T-helper 2 cell treated with Interferon-gamma antibody and Interleukin-4, amounts not matched to agents 100 ng/mL and 5 ng/mL, for 36 hours (primary cell): Measurements from ENCODE around the gene EVC. TPM values are rescaled to one million over a fixed set of nuclear protein-coding genes. Genes with fewer than 3 reads are reported as not detected.
"Not testable (repeated sequence)": the region's sequence is repeated elsewhere in the genome, so short reads cannot be mapped to it uniquely, and the experiment has no call there.

ENCODE experiments used
- intact Hi-C: fragments of 100-400 bp; cut with micrococcal nuclease; formaldehyde crosslinking; loops from one replicate; pipeline ENCODE4 v1.15.1; 2023
- total RNA-seq: library from RNA; stranded (reverse); gene quantifications from 2 replicates; pipeline ENCODE4 v1.2.3, GENCODE V29; 2022

Gene EVC
- total RNA-seq, 1 donor from 2014 or later, result 0.61 TPM

DNA sequence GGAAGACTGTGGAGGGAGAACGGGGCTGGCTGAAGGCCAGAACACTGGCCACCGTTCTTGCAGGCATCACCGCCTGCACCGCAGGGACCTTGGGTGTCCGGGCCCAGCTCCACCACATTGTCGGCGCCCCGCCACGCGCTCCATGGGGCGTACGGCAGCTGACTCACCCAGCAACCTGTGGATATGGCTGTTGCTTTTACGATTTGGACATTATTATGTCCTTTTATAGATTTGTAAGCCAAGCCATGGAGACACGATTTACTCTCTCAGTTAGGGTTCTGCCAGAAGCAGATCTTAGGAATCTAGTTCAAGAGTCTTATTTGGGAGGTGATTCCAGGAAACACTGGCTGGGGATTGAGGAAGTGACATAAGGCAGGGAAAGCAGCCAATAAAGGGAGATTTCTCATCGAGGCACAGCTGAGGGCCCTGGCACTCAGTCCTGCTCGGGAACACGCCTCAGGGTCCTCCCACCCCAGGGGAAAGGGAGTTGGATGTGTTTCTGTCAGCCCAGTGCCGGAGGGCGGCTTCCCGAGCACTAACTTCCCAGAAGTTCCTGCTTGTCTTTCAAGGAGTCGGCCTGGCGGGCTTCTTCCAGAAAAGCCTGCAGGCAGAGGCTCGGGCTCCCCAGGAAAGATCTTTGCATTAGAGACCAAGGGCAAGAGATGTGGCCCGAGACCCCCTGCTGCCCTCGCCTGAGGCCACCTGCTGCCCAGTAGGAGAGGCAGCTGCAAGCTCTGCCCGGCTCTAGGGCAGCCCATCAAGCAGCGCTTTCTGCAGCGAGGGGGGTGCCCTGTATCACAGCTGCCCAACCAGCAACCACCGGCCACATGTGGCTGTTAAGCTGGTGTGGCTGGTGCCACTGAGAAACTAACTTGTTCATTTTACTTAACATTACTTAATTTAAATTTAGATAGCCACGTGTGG, 129.0 kb downstream of the EVC start:
- intact Hi-C loops, result no loop called here

DNA sequence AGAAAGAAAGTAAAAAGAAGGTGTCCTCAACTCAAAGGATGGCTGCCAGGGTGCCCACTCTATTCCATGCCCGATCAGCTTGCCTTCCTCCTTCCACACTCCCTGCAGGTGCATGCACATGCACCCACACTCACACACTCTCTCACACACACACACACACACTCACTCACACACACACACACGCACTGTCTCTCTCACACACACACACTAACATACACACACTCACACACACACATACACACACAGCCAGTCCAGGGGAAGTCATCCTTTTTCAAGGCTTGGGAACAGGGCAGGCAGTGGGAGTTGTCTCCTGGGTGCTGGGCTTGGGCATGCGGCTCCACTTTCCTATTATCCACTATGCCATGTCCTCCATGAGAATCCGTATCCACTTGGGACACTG, 131.5 kb downstream of the EVC start:
- intact Hi-C loops, result no loop called here

DNA sequence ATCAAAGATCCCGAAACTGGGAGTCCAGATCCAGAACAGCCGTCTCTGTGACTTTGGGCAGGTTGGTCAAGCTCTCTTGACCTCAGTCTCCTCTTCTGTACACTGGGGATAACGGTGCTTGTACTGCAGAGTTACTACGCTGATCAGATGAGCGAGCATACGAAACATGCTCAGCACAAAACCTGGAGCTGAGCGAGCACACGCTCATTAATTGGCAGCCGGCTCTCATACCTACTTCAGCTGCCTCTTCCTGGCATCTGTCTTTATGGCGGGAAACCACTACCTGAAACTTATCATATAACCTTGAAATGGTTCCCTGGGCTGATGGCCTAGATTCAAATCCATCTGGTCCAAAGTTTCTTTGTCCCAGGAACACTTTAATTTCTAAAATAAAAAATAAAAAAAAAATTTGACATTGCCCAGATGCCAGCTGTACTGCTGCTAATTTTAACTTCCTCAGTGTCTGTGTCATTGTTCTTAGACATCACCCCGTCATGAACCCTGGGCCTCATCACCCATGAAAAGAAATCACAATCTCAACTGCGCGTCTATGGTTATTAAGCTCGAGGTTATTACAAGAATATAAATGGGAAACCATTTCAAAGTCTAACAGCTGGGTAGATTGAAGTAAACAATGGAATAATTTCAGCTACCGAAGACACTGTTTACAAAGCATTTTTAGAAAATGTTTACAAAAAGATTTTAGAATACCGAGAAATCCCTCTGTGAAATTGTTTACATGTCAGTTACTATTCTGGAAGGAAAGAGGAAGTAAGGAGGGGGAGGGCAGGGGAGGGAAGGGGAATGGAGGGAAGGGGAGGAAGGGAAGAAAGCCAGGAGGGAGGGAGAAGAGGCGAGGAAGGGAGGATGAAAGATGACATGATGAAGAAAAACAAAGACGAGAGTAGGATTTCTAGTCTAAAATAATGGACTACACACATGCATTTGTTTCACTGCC, 132.9 kb downstream of the EVC start:
- intact Hi-C loops, result no loop called here

DNA sequence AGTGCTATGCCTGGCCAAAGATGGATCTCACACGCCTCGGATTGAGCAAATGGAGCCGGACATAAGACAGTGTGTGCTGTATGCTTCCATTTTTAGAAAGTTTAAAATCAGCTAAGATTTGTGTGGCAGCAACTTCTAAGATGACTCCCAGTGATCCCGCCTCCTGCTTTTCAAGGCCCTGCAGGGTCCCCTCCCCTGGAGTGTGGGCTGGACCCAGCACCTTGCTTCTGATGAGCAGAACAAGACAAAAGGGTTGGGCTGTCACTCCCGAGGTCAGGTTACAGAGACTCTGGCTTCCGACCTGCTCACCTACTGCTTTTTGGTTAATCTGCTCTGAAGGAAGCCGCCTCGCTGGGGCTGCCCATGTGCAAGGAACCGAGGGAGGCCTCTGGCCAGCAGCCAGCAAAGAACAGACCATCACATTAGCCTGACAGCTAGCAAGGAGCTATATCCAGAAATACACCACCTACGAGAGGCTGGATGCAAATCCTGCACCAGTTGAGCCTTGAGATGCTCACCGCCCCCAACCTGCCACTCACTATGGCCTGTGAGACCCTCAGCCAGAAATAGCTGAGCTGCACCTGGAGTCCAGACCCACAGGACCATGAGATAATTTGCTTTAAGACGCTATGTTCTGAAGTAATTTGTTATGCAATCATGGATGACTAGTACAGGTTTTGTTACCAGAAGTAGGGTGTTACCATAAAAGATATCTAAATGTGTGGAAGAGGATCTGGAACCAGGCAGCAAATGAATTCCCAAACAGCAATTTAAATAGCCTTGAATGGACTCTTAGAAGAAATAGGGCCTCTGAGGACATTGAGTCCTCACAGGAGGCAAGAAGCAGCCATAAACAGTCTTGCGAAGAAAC, 134.3 kb downstream of the EVC start:
- intact Hi-C loops, result no loop called here

DNA sequence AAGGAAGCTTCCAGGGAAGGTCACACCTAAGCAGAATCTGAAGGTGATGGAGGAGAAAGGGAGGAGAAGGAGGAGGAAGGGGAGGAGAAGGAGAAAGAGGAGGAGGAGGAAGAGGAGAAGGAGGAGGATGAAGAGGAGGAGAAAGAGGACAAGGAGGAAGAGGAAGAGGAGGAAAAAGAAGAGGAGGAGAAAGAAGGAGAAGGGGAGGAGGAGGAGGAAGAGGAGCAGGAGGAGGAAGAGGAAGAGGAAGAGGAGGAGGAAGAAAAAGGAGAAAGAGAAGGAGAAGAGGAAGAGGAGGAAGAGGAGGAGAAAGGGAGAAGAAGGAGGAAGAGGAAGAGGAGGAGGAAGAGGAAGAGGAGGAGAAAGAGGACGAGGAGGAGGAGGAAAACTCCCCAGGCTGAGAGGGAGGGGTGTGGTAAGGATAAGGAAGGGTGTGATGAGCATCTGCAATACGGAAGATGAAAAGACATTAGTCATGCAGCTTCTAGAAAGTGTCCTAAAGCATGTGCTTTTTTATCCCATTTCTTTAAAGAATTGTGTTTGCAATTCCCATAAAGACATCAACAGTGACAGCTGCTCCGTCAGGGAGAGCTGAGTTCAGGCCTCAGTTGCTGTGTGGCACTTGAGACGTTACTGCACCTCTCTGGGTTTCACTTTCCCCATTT, 140.8 kb downstream of the EVC start:
- intact Hi-C loops, result no loop called here

DNA sequence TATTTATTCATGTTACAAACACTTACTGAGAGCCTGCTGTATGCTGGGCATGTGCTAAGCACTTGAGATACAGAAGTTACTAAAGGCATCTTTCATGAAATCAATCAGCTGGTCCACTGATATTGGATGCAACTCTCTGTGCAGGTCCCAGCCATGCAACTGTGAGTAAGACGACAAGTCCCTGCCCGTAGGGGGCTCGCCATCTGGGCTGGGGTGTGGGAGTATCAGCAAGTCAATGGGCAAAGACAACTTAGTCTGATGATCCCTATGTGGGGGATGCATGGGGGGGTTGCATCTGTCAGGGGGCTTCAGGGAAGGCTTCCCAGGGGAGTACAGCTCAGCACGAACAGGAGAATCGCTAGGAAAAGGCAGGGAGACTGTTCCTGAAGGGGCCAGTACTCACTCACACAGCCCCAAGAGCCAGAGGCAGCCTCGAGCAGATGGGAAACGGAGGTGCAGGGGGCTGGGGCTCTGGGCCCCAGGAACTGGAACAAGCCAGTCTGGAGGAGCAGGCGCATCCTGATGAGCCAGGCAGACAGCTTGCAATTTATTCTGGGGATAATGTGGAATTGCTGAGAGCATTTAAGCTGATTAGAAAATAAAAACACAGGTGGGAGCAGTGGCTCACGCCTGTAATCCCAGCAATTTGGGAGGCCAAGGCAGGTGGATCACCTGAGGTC, 141.7 kb downstream of the EVC start:
- intact Hi-C loops, result no loop called here

DNA sequence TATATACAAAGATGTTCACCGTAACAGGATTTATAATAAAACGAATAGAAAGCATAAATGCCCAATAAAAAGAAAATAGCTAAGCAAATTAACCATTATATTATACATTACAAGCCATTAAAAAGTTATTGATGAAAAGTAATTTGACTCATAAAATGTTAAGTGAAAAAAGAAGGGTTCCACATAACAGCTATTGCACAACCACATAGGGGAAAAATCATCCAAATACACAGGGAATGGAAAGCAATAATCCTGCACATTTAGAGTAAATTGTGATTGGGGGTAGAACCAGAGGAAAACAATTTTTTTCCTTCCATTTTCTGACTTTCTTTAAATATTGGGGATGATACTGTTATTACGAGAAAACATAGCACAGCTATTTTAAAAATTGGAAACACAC, 143.9 kb downstream of the EVC start:
- intact Hi-C loops, result no loop called here

DNA sequence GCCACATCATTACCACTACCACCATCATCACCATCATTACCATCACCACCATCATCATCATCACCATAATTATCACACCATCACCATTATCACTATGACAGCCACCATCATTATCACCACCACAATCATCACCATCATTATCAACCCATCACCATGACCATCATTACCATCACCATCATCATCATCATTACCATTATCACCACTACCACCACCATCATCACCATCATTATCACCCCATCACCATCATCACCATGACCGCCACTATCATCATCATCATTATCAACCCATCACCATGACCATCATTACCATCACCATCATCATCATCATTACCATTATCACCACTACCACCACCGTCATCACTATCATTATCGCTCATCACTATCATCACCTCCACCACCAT, 145.4 kb downstream of the EVC start:
- intact Hi-C loops, result not testable (repeated sequence)

DNA sequence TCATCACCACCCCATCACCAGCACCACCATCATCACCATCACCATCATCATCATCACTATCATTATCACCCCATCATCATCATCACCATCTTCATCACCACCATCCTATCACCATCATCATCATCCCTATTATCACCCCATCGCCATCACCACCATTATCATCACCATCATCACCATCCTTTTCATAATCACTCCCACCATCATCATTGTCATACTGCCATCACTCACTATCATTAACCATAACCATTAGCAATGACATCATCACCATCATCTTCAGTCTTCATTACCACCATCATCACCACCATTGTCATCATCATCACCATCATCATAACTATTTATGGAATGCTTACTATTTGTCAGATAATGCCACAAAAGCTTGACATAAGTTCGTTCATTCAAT, 146.2 kb downstream of the EVC start:
- intact Hi-C loops, result no loop called here

DNA sequence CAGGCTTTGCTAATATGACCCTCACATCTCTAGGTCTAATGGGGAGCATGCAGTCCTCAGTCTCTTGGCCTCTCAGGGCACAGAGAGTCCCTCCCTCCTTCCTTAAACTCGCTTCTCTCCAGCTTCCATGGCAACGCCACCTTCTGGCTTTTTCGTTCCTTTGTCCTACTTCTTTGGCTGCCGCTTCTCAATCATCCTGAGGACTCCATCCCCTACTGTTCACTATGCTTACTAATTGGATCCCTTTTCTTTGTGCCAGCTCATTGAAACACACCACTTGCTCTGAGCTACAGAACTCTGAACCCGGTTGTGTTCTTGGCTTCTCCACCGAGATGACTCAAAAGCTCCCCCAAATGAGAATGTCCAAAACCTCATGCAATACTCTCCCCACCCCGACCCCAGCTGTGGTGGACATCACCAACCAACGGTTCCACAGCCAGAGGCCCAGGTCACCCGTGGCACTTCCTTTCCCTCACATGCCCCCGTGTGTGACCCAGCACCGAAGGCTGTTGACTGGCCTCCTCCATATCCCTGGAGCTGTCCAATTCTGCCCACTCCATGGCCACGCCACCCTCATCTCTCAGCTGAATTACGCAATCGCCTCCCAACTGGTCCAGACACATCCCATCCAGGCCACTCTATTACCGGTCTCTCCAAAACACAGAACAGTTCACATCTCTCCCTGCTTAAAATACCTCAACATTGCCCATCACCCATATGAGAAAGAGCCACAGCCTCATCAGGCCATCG, 147.2 kb downstream of the EVC start:
- intact Hi-C loops, result no loop called here

DNA sequence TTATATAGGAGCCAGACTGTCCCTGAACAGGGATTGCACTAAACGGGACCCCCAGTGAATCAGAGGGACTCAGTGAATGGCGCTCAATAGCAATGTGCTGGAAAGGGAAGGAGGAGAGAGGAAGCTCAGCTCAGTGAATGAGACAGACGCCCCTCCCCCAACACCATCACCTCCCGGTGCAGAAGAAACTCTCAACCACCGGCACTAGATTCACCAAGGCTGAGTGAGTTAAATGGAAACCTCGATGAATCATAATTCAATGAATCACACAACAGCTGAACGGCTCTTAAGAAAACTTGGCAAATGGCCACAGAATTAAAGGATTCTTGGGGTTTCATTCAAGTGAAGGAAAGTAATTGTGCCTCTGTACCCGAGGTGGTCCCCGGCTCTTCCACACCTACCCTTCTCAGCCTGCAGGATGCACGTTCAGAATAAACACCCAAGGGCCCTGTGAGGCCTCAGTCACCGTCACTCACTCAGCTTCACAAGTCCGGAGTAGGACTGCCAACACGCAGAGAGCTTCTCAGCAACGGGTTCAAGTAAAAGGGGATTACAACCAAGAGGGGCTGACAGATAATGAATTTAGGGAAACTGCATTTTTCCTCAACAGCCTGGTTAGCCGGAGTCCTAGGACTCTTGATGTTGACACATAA, 152.6 kb downstream of the EVC start:
- intact Hi-C loops, result loop anchor here (5.0 kb wide), 1 partner anchor 41 kb away; no protein-coding TSS in a partner anchor

Other genes with a start within 250 kb of the EVC start
- 0.34 and 0.41 TPM in 2 replicates for gene EVC2, start 2.6 kb upstream of the EVC start, total RNA-seq
- 0.66 and 0.95 TPM in 2 replicates for gene CRMP1, start 181.9 kb downstream of the EVC start, total RNA-seq